GM18517 (cell line): Measurements from ENCODE around the gene ITPR2.

Source experiments
- ATAC-seq: cut with Tn5 transposase; IDR thresholded peaks from one replicate; pipeline ENCODE4 v1.9.1; 2021; ENCODE audit warnings: mild to moderate bottlenecking, moderate library complexity; ENCODE audit not compliant: unreplicated experiment

ITPR2 gene

GRCh38 chr12:26599096-26599695 is 233.8 kb downstream of the ITPR2 start:
- no peak for ATAC-seq

GRCh38 chr12:26595806-26596205 is 237.2 kb downstream of the ITPR2 start:
- no peak for ATAC-seq

GRCh38 chr12:26580619-26581018 is 252.4 kb downstream of the ITPR2 start:
- no peak for ATAC-seq

- ATAC-seq = no peak
These were observed 256.7 kb downstream of the ITPR2 start for GRCh38 chr12:26576266-26576665.

- ATAC-seq = no peak
These were observed 259.6 kb downstream of the ITPR2 start for GRCh38 chr12:26573225-26573909.

- no peak for ATAC-seq
These were observed 260.9 kb downstream of the ITPR2 start for GRCh38 chr12:26572137-26572536.

- ATAC-seq = no peak
These were observed 261.4 kb downstream of the ITPR2 start for GRCh38 chr12:26571560-26571959.

- no peak for ATAC-seq
These were observed 265.9 kb downstream of the ITPR2 start for GRCh38 chr12:26567126-26567525.

- ATAC-seq = no peak
These were observed 266.3 kb downstream of the ITPR2 start for GRCh38 chr12:26566675-26567074.

GRCh38 chr12:26566186-26566585 is 266.8 kb downstream of the ITPR2 start:
- ATAC-seq = no peak

GRCh38 chr12:26564391-26564790 is 268.6 kb downstream of the ITPR2 start:
- ATAC-seq = no peak

- ATAC-seq = no peak
These were observed 269.4 kb downstream of the ITPR2 start for GRCh38 chr12:26563552-26563951.

- no peak for ATAC-seq
These were observed 275.7 kb downstream of the ITPR2 start for GRCh38 chr12:26557326-26557725.

GRCh38 chr12:26556916-26557315 is 276.1 kb downstream of the ITPR2 start:
- no peak for ATAC-seq

GRCh38 chr12:26555139-26555538 is 277.9 kb downstream of the ITPR2 start:
- no peak for ATAC-seq

- no peak for ATAC-seq
These were observed 278.7 kb downstream of the ITPR2 start for GRCh38 chr12:26554332-26554731.

- ATAC-seq = no peak
These were observed 281.6 kb downstream of the ITPR2 start for GRCh38 chr12:26551385-26551784.

- no peak for ATAC-seq
These were observed 284.8 kb downstream of the ITPR2 start for GRCh38 chr12:26548227-26548626.

- no peak for ATAC-seq
These were observed 286.3 kb downstream of the ITPR2 start for GRCh38 chr12:26546535-26547314.

- ATAC-seq = no peak
These were observed 293.9 kb downstream of the ITPR2 start for GRCh38 chr12:26539131-26539530.

- ATAC-seq = no peak
These were observed 295.3 kb downstream of the ITPR2 start for GRCh38 chr12:26537651-26538050.

GRCh38 chr12:26537126-26537525 is 295.9 kb downstream of the ITPR2 start:
- no peak for ATAC-seq
